ENCODE results near the gene ARFIP1.

Gene ARFIP1

GRCh38 chr4:152875261-152875660 is 95.5 kb downstream of the ARFIP1 start:
- no peak for DNase-seq (ENCODE audit: low read depth, low spot score)
- no peak for TF ChIP-seq CTCF (IDR thresholded peaks at IDR 0.05; ENCODE audit: insufficient read depth, low read length, missing control alignments)
- no peak overlapping the region for H3K4me3 ChIP-seq (ENCODE audit: low read depth, low read length)
- POLR2A ChIA-PET = no interaction called here
- CTCF ChIA-PET = interaction anchor here (1.0 kb wide), 1 partner anchor 11 kb away, joined by 3 read pairs; no protein-coding TSS in a partner anchor

- no peak overlapping the region for H3K4me3 ChIP-seq (ENCODE audit: low read depth, low read length)
- ChIA-PET CTCF (interaction anchor here (1.0 kb wide), 1 partner anchor 208 kb away, joined by 3 read pairs; no protein-coding TSS in a partner anchor), POLR2A (no interaction called here)
- no peak for DNase-seq (ENCODE audit: low read depth, low spot score)
- no peak for TF ChIP-seq CTCF (IDR thresholded peaks at IDR 0.05; ENCODE audit: insufficient read depth, low read length, missing control alignments)
These were observed 98.1 kb downstream of the ARFIP1 start for GRCh38 chr4:152877868-152878267.

- POLR2A ChIA-PET = no interaction called here
These were observed 100.5 kb downstream of the ARFIP1 start for GRCh38 chr4:152880263-152880662.

GRCh38 chr4:152881974-152882373 is 102.2 kb downstream of the ARFIP1 start:
- ChIA-PET CTCF (interaction anchor here (0.9 to 2.0 kb wide), 4 partner anchors 35 to 246 kb away, joined by 3 to 7 read pairs (median 5); no protein-coding TSS in a partner anchor), POLR2A (no interaction called here)
- no peak for TF ChIP-seq CTCF (IDR thresholded peaks at IDR 0.05; ENCODE audit: insufficient read depth, low read length, missing control alignments)
- no peak for DNase-seq (ENCODE audit: low read depth, low spot score)
- H3K4me3 ChIP-seq (ENCODE audit: low read depth, low read length) = no peak overlapping the region

More at GRCh38 chr4:152880263-152880662, 100.5 kb downstream of the ARFIP1 start:
- no peak overlapping the region for H3K4me3 ChIP-seq (ENCODE audit: low read depth, low read length)
- CTCF ChIA-PET = interaction anchor here (1.0 kb wide), 2 partner anchors 32 to 205 kb away, joined by 3 to 4 read pairs; no protein-coding TSS in a partner anchor
- TF ChIP-seq CTCF (IDR thresholded peaks at IDR 0.05; ENCODE audit: insufficient read depth, low read length, missing control alignments) = no peak
- no peak for DNase-seq (ENCODE audit: low read depth, low spot score)

GRCh38 chr4:152885185-152885584 is 105.4 kb downstream of the ARFIP1 start:
- no peak for TF ChIP-seq CTCF (IDR thresholded peaks at IDR 0.05; ENCODE audit: insufficient read depth, low read length, missing control alignments)
- POLR2A ChIA-PET = no interaction called here
- no peak for DNase-seq (ENCODE audit: low read depth, low spot score)
- CTCF ChIA-PET = no interaction called here
- no peak overlapping the region for H3K4me3 ChIP-seq (ENCODE audit: low read depth, low read length)

- ChIA-PET CTCF (interaction anchor here (0.9 kb wide), 1 partner anchor 32 kb away, joined by 3 read pairs; no protein-coding TSS in a partner anchor), POLR2A (interaction anchor here (0.6 kb wide), 1 partner anchor 31 kb away, joined by 3 read pairs; no protein-coding TSS in a partner anchor)
- H3K4me3 ChIP-seq (ENCODE audit: low read depth, low read length) = no peak overlapping the region
- TF ChIP-seq CTCF (IDR thresholded peaks at IDR 0.05; ENCODE audit: insufficient read depth, low read length, missing control alignments) = no peak
- no peak for DNase-seq (ENCODE audit: low read depth, low spot score)
These were observed 106.4 kb downstream of the ARFIP1 start for GRCh38 chr4:152886201-152886600.
